SKM-1 (cell line): ENCODE data around the gene PYM1.
"Not testable (repeated sequence)": the region's sequence is repeated elsewhere in the genome, so short reads cannot be mapped to it uniquely, and the experiment has no call there.

Experiments used
- DNase-seq: peaks from one replicate; lab custom pipeline; 2025; ENCODE audit not compliant: unreplicated experiment; lab: John Stamatoyannopoulos, UW

Gene PYM1

DNA sequence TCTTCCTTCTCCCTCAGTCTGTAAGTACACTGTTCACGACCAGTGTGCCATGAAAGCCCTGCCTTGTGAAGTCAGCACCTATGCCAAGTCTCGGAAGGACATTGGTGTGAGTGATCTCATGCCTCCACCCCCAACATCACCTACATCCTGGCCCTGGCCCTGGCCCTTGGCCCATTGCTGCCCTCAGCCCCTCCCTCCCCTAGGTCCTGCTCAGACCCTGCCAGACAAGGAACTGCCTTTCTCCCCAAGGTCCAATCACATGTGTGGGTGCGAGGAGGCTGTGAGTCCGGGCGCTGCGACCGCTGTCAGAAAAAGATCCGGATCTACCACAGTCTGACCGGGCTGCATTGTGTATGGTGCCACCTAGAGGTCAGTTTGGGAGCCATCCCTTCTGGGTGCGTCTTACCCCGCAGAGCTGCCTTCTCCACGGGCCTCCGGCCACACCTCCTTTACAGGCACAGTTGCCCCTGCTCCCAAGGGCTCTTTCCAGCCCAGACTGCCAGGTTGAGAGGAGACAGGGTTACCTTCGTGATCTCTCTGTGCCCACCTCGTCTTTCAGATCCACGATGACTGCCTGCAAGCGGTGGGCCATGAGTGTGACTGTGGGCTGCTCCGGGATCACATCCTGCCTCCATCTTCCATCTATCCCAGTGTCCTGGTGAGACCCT, 12.5 kb upstream of the PYM1 start:
- peak; percentile 33 for DNase-seq

DNA sequence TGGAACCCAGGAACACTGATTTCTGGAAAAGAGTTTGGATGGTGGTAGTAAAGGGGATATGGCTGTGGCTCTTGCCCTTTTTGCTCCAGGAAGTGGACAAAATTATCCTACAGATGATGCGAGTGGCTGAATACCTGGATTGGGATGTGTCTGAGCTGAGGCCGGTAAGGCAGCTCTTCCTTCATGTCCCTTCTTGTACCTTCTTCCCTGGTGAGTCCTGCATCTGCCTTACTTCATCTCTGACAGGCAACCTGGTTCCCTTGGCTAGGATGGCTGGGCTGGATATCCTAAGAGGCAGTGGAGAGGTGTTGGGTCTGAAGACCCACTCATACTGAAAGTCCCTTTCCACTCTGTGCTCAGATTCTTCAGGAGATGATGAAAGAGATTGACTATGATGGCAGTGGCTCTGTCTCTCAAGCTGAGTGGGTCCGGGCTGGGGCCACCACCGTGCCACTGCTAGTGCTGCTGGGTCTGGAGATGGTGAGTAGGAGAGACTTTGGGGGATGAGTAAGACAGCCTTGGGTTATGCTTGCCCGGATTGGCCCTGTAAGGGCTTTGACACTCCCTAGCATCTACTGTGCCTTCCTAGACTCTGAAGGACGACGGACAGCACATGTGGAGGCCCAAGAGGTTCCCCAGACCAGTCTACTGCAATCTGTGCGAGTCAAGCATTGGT, 11.3 kb upstream of the PYM1 start:
- no peak for DNase-seq

DNA sequence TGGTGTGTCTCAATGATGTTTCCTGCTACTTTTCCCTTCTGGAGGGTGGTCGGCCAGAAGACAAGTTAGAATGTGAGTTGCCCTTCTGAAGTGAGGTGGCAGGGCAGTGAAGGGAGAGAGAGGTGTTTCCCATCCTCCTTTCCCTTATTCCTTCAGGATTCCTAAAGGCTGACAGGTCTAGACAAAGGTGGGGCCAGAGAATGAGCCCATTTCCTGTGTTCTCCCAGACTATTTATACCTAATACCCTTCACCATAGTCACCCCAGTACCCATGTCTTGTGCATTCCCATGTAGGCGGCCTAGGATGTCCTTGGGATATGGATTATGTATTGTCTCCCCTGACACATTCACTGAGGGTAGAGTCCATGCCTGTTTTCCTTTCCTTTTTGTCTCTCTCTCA, 10.3 kb upstream of the PYM1 start:
- no peak for DNase-seq

DNA sequence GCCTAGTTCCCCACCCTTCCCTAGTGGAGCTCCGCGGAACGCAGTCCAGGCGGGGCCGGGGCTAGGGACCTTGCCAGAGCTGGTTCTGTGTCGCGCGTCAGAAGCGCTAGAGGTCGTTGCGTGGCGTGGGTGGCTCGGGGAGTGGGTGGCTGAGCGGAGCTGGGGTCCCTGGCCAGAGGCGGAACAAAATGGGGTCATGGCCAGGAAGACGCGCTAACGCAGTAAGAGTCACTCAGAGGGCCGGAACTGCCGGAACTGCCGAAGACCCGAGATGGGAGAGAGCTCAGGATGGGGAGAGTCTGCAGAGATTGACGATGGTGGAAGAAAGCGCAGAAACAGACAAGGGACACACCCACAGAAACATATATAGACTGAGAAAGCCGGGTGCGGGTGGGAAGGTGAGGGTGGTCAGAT, 8.1 kb upstream of the PYM1 start:
- no peak for DNase-seq

DNA sequence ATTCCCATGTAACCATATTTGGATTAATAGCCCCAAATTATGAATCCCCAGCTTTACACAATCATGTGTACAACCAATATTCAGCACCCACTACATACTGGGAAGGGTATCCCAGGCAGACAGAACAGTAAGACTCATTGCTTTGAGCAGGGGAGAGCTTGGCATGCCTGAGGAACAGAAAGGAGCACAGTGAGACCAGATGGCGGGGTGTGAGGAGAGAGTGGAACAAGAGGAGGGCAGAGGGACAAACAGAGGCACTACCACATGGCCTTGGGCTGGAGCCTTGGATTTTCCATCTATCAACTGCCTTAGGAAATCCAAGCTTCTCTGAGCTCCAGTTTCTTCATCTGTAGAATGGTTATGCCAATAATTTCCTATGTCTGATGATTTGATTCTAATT, 7.1 kb upstream of the PYM1 start:
- no peak for DNase-seq

DNA sequence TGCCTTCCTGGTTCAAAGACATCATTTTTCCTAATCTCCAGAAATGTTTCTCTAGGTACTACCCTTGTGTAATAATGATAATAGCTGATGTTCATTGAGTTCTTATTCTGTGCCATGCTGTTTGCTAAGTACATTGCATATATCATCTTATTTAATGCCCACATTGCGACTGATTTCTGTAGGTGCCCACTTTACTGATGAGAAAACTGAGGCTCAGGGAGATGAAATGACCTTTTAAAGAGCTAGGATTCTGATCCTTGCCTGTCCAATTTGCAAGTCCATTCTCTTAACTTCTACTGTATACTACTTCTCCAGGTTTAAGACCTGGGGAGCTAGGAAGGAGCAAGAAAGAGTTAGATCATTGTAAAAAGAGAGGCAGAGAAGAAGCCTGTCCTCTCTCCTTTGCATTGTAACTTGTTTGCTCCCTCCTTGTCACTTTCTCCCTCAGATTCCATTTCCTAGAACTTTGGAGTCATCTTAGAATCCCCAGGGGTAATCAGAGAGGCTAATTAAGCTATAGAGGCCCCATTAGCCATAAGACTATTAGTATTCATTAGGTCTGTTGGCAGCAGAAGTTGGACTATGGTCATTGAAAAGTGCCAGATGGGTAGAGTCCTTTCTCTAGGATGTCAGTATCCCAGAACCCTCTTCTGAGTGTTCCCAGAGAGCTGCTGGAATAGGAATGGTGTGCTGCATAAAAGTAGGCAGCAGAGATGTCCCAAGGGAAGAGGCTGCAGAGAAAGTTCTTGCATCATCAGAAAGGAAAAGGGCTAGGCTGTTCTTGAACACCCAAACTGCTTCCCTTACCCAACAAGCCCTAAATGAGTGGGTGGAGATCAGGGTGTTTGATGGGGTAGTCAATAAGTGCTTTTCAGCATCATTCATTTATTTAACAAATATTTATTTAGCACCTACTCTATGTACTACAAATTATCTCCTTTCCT, 6.4 kb upstream of the PYM1 start:
- no peak for DNase-seq

DNA sequence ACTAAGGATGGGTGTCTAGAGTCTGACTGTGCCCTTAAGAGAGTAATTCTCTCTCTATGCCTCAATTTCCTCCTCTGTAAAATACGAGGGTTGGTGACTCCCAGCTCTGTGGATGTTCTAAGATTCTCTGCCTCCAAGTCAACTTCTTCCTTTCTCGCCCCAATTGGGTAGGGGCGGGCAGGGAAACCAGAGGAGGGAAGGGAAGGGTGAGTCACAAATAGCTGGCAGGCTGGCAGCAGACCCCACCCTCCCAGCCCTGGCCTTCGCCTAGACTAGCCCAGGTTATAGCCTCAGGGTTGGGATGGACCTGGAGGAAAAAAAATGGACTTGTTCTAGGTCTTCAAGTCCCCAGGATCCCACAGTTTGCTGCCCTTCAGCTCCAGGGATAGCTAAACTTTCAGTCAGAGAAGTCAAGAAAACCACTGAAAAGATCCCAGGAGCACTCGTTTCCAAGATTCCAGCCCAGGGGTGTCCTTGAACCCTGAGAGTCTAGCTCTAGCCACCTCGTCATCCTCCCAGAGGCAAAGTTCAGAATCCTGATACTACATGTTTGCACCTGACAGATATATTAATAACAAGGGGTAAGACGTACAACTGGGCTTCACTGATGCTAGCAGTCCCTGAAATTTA, 5.6 kb upstream of the PYM1 start:
- DNase-seq: no peak

DNA sequence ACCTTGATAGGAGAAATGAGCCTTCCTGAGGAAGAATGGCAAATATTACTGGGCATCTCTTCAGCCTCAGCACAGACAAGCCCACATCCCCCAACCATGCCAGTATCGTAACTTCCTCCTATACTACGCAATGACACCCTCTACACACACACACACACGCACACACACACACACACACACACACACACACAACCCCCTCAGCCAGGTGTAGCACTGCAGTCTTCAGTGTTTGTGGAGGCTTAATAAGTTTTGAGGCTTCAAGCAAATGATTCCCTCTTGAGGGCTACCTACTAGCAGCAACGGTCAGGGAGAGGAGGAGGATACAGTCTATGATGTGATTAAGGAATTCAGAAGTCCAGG, 4.8 kb upstream of the PYM1 start:
- no peak for DNase-seq

DNA sequence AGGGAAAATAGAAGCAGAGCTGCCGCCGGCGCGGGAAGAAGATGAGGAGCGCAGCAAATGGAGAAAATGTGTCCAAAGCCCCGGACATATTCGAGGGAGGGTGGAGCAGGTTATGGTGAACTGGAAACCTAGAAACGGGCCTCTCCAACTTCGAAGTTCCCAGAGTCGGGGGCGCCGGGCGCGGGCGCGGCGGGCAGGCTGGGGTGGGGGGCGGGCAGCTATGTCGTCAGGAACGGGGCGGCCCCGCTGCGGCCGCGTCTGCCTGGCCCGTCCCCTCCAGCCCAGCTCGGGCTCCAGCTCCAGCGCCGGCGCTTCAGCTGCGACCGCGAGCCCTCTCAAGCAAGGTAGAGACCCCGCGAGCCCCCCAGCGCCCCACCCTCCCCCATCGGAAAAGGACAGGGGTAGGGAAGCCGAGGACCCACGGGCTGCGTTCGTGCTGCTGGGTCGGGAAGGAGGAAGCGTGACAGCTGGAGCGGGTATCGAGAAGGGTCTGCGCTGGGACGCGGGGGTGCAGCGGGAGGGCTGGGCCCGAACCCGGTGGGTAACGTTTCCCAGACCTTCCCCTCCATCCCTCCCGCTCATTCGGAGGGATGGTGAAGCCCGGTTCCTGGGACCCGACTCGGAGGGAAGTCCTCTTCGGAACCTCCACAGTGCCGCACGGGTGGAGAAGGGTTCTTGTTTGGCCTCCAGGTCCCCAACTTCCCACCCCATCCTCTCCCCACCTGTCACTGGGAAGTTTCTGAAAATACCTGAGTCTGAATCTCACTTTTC, 4.3 kb upstream of the PYM1 start:
- DNase-seq: no peak

DNA sequence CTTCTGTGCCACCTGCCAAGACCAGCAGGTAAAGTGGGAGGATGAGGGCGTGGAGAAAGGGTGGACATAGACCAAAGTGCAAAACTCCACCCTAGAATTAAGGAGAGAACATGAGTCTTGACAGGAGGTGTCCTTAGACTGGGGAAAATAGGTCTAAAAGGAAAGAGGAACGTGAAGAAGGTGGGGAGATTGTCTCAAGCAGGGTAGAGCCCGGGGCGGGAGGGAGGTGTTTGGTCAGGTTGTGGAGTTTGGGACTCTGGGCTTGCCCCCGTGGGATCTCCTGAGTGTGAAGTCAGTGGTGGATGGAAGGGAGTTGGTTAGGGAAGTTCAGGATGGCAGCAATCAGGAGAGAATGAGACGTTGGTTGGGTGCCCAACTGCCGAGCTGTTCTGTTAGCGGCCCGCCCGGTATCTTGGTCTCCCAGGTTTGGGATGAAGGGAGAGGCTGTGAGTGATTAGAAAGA, 3.7 kb upstream of the PYM1 start:
- no peak for DNase-seq

DNA sequence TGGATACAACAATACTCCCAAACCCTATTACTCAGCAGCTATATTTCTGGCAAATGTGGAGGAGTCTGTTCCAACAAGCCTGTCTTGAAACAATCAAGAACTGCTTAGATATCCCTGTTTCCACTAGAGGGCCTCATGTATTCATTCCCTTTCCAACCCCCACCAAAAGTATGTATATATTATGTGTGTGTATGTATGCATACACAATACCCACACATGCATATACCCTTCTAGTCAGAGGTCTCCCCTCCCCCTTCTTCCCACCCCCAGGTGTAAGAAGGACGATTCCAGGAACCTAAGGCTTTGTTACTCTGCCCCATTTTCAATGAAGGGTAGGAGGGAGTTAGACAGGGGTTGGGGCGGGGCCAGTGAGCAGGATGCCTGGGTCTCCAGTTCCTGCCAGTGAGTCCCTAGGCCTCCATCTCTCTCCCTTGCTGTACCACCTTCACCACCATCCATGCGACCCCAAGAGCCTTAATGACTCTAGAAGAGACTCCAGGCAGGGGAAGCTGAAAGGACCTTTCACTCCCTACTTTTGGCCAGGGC, 3.1 kb upstream of the PYM1 start, which contains the start of gene DGKA:
DGKA (plus strand) TSS at position 392 of the 546 bp plus-strand sequence. CDS start 5,342 bp downstream, outside the sequence.
- peak; percentile 39 for DNase-seq

DNA sequence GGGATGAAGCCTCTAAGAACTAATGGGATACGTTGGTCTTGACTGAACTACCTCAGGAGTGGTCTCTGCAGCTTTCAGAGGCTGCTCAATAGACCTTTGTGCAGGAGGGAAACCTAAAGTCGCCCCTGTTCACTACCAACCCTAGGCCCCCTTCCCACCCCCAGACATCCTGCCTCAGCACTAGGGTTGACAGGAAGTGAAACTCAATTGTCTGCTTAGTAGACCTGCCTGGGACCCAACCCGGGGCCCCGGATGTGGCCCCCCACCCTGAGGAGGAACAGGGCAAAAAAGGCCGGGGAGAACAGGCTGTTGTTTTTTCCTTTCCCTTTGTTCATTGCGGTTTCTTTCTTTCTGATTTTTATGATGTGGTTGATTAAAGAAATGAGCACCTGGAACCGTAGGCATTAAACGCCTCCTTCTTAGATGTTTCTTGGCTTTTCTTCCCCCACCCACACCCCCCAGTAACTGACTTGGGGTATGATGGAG, 1.7 kb upstream of the PYM1 start:
- DNase-seq: no peak

DNA sequence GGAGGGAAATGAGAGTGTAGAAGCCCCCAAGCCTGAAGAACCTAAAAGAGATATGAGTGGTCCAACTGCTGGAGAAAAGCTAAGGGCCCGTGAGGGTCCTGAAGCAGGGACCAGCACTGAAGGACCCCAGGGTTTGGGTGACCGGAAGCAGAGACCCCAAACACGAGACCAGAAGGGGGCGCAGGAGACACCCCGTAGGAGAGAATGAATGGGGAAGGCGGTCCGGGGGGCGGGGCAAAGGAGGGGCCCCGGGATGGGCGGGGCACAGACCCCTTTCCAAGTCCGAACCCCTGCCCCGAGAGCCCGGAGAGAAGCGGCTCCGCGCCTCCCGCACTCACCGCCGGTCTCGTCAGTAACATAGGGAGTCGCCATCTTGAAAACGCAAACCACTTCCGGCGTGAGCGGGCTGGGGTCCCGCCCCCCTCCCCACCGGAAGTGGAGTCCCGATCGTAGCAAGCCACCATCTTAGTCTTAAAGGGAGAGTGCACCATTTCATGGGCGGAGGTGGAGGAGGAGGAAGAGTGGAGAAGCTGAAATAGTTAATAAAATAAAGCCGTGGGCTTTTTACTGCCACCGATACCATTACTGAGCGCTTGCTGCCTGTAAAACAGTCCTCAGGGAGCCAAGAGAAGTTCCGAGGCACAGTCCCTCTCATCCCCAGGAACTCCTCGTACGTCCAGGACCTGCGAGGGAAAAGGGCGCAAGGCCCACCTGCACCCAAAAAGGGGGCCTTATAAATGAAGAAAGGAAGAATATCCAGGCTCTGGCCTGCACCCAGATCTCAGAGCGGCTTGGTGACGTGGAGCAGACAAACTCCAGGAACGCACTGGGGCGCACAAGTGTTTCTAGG, 731 bp downstream of the PYM1 start:
- peak; percentile 42 for DNase-seq

DNA sequence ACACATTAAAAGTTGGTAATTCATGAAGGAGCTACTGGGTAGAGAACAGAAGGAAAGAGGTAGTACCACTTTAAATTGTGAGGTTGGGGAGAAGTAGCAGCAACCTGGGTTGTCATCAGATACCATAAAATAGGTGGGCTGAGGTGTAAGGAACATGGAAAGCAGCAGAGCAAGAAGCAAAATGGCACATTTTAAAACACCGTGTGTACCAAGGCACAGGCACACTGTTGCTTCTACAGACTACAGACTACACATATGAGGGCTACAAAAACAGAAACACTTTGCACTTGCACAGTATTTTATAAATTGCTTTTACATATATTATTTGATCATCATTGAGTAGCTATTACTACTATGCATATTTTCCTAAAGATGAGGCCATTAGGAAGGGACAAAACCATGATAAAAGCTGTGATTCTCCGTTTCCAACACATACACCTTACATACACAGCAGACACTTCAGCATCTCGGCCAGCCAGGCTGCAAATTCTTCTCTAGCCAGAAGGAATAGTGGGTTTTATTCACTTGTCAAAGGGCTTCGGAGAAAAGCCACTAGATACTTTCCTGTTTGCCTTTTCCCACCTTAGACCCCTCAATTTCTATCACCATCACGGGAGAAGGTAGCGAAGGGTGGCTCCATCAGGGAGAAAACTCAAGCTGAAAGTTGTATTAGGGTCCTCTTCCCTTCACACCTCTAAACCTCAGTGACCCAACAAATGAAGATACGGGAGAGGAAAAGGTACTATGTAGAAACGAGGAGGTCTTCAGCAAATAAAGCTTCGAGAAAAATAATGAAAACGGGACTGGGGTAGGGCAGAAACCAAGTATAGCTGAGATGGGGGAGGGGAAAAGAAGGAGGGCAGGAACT, 1.6 kb downstream of the PYM1 start:
- DNase-seq: no peak

DNA sequence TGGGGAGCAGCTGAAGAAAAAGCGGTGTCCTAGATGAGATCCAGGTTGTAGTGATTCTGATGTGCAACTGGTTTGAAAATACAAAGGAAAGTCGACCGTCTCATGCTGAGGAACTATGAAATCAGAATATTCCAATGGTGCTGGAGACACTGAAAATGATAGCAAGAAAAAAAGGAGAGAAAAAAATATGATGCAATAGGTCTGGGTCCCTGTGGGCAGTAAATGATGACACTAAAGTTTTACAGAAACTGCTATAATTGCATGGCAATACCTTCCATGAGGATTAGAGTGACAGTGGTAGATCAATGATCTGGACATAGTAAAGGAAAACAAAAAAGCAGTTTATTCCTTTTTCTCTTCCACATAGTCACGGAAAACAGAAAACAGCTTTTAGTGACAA, 2.3 kb downstream of the PYM1 start:
- DNase-seq: no peak

DNA sequence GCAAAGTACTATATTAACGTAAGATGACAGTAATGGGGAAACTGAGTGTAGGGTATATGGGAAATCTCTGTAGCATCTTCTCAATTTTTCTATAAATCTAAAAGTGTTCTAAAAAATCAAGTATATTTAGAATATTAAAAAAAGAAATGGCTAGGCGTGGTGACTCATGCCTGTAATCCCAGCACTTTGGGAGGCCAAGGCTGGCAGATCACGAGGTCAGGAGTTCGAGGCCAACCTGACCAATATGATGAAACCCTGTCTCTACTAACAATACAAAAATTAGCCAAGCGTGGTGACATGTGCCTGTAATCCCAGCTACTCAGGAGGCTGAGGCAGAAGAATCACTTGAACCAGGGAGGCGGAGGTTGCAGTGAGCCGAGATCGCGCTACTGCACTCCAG, 4.0 kb downstream of the PYM1 start:
- DNase-seq: not testable (repeated sequence)

DNA sequence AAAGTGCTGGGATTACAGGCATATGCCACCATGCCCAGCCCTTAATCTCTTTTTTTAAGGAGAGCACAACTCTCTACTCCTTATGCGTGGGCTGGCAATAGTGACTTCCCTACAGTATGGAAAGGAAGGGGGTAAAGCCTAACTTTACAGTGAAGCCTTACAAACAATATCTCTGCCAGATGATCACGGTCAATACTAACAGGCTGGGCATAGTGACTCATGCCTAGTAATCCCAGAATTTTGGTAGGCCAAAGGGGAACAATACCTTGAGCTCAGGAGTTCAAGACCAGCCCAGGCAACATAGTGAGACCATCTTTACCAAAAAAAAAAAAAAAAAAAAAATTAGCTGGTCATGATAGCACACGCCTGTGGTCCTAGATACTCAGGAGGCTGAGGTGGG, 5.6 kb downstream of the PYM1 start:
- DNase-seq: no peak

DNA sequence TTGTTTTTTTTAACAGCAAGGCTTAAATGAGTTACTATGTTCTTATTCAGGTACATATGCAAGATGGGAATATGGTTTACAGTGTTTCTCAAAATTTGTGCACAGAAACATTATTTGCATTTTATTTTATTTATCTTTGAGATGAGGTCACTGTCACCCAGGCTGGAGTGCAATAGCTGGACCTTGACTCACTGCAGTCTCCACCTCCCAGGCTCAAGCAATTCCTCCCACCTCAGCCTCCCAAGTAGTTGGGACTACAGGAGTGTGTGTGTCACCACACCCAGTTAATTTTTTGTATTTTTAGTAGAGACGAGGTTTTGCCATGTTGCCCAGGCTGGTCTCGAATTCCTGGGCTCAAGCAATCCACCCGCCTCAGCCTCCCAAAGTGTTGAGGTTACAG, 8.7 kb downstream of the PYM1 start:
- not testable (repeated sequence) for DNase-seq
